ENCODE data around the gene MDP1.

Gene MDP1

DNA sequence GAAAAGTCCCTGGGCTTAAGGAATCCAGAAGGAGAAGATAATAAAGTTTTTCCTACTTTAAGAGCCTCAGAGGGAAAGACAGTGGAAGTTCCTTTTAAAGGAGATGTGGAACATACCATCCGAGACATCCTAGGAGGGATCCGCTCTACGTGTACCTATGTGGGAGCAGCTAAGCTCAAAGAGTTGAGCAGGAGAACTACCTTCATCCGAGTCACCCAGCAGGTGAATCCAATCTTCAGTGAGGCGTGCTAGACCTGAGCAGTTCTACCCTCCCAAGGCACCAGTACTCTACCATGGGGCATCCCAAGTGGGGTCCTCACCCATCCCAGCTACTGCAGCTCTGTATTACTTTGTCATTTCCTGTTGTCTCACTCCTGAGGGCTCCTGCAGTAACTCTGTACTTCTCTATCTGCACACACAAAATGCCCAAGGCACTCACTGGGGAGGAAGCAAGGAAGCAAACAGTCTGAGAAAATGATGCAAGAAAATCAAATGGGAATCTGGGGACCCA, 22.7 kb upstream of the MDP1 start:
- Mint-ChIP-seq H3K4me3 (no peak overlapping the region), H3K27me3 (ENCODE audit: low read depth, poor library complexity) (peaks cover 4% of the 10 kb centered on the region), H3K27ac (peak overlapping the region; percentile 40), H3K4me1 (peaks cover 45% of the 10 kb centered on the region), H3K36me3 (ENCODE audit: low read depth) (peaks cover 38% of the 10 kb centered on the region), H3K9me3 (no peaks in the 10 kb centered on the region)
- TF ChIP-seq CTCF (IDR thresholded peaks at IDR 0.05), result no peak
- no peak for DNase-seq

- no peak for DNase-seq
- Mint-ChIP-seq H3K4me3 (no peak overlapping the region), H3K27me3 (ENCODE audit: low read depth, poor library complexity) (peaks cover 4% of the 10 kb centered on the region), H3K9me3 (no peaks in the 10 kb centered on the region), H3K27ac (no peak overlapping the region), H3K36me3 (ENCODE audit: low read depth) (peaks cover 38% of the 10 kb centered on the region), H3K4me1 (peaks cover 46% of the 10 kb centered on the region)
- TF ChIP-seq CTCF (IDR thresholded peaks at IDR 0.05), result no peak
Observed at GRCh38 chr14:24238123-24238522, 22.3 kb upstream of the MDP1 start.

DNA sequence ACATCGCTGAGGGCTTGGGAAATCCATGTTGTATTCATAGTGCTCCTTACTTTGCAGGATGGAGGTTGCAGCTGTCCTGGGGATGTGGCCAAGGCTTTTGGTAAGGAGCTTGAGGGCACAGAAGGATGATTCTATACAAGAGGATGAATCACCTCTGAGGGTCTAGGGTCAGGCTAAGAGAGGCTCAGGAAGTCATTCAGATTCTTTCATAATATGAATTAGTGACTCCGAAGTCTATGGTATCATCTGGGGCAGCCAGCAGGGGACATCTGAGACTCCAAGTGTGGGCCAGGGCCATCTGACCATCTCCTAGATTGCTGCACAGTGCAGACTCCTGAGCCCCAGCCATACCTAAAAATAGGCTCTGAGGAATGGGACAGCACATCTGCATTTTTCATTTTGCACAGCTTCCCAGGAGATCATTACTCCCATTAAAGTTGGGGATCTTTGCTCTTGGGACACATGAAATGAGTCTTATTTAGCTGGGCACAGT, 21.6 kb upstream of the MDP1 start:
- no peak for DNase-seq
- peaks cover 48% of the 10 kb centered on the region for H3K4me1 Mint-ChIP-seq
- H3K9me3 Mint-ChIP-seq, result no peaks in the 10 kb centered on the region
- no peak overlapping the region for H3K4me3 Mint-ChIP-seq
- peak overlapping the region; percentile 25 for H3K27ac Mint-ChIP-seq
- H3K36me3 Mint-ChIP-seq (ENCODE audit: low read depth), result peaks cover 38% of the 10 kb centered on the region
- TF ChIP-seq CTCF (IDR thresholded peaks at IDR 0.05), result no peak
- H3K27me3 Mint-ChIP-seq (ENCODE audit: low read depth, poor library complexity), result no peaks in the 10 kb centered on the region

DNA sequence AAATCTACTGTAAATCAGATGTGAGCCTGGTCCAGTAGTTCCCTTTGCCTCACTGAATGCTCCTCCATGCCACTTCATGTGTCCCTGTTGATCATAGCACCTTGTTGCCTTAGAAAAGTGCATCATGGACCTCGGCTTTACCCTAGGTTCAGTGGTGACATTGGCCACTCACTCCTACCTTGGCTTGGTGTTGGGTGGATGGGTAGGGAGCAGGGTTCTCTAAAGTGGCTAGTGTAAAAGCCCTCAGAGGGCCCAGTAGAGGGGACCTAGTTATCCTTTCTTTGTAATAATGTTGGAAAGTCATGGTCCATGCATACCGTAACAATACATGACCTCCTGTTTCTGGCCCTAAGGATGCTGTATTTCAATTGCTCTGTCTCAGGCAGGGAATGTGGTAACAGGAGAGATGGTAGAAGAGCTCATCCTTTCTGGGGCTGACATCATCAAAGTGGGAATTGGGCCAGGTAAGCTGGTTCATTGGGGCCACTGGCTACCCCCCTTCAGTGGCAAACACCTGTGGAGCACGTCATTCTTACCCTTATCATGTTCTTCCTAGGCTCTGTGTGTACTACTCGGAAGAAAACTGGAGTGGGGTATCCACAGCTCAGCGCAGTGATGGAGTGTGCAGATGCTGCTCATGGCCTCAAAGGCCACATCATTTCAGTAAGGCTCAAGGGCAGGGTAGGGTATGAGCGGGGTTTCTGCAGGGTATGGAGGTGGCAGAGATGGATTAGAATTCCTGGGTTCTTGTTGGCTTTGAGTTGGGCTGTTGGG, 21.0 kb upstream of the MDP1 start:
- no peak for DNase-seq
- Mint-ChIP-seq H3K27ac (no peak overlapping the region), H3K36me3 (ENCODE audit: low read depth) (peaks cover 38% of the 10 kb centered on the region), H3K4me1 (peaks cover 44% of the 10 kb centered on the region), H3K4me3 (no peak overlapping the region), H3K27me3 (ENCODE audit: low read depth, poor library complexity) (no peaks in the 10 kb centered on the region), H3K9me3 (no peaks in the 10 kb centered on the region)
- no peak for TF ChIP-seq CTCF (IDR thresholded peaks at IDR 0.05)

DNA sequence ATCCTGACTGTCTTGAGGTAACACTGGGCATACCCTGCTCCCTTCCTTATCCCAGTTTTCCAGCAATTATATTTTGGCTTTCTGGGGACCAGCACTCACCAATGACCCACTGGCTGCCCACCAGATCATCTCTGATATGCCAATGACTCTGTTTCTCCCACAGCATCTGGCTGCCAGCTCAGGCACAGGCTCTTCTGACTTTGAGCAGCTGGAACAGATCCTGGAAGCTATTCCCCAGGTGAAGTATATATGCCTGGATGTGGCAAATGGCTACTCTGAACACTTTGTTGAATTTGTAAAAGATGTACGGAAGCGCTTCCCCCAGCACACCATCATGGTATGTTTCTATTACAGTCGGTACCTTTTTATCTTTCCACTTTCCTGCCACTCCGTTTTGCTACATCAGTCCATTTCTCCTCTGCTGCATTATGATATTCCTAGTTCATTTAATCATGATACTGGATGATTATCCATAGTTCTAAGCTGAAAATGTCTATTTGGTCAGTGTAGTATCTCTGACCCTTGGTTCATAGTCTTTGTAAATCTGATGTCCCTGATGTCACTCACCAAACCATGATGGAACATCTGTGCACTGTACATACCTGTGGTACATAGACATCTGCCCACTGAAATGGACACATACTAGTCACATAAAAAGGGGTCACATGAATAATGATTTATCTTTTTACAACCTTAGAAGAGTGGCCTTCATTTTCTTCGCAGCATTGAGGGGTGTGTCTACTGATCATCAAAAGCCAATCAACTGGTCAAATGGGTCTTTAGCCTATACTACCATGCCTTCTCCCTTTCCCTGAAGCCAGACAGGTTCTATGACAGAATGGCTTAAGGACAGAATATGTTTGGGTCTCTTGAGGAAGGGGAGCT, 20.2 kb upstream of the MDP1 start:
- H3K27me3 Mint-ChIP-seq (ENCODE audit: low read depth, poor library complexity), result no peaks in the 10 kb centered on the region
- no peak for DNase-seq
- no peak for TF ChIP-seq CTCF (IDR thresholded peaks at IDR 0.05)
- H3K36me3 Mint-ChIP-seq (ENCODE audit: low read depth), result peaks cover 38% of the 10 kb centered on the region
- H3K4me3 Mint-ChIP-seq, result no peak overlapping the region
- H3K27ac Mint-ChIP-seq, result no peak overlapping the region
- H3K9me3 Mint-ChIP-seq, result no peaks in the 10 kb centered on the region
- peaks cover 45% of the 10 kb centered on the region for H3K4me1 Mint-ChIP-seq

All from nephron progenitor cell (in vitro differentiated cells).